ENCODE data around the gene EFCAB11. TPM values are rescaled to one million over a fixed set of nuclear protein-coding genes. Genes with fewer than 3 reads are reported as not detected.

The EFCAB11 gene
- total RNA-seq, 1 experiment from 2014 or later, result 18.1 TPM

DNA sequence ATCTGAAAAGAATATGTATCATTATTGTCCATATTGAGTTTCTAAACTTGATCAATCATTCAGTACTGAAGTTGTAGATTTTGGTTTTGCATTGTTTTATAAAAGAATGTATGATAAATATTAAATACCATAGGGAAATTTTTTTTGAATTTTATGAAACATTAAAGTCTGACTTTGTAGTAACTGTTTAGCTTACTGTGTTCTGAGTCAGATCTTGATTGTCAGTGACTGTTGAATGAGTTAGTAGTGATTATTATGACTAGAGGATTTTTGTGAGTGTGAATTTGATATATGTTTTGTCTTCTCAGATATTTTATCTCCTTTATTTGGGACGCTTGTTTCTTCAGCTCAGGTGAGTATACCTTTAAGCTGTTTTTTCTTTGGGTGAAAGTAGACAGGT is 11.3 kb upstream of the EFCAB11 start:
- Histone ChIP-seq H3K9me3 (ENCODE audit: control insufficient read depth in 1 of 2, insufficient read depth in 1 of 2, low read depth in 1 of 2, low read length in 2 of 2) (no peaks in the 10 kb centered on the region), H3K27me3 (ENCODE audit: insufficient read depth, low read length) (no peaks in the 10 kb centered on the region), H3K36me3 (ENCODE audit: control insufficient read depth in 1 of 2, insufficient read depth in 2 of 2, low read length in 2 of 2) (peaks cover 23 to 24% of the 10 kb centered on the region in 2 experiments; a peak in 3 of 4 replicates), H4K20me1 (ENCODE audit: insufficient read depth) (no peaks in the 10 kb centered on the region), H3K9me2 (ENCODE audit: insufficient read depth) (no peaks in the 10 kb centered on the region), H3K79me2 (ENCODE audit: insufficient read depth, low read length) (peaks cover 10% of the 10 kb centered on the region; the same call in 1 of the 2 replicates), H3K4me1 (ENCODE audit: control insufficient read depth in 1 of 2, insufficient read depth in 2 of 2, low read length in 2 of 2) (no peaks in the 10 kb centered on the region), H3K9ac (ENCODE audit: low read length) (no peak overlapping the region), H3K4me2 (ENCODE audit: low read length) (no peak overlapping the region), H3K4me3 (replicated peaks in 1 of 2; ENCODE audit: low read depth in 1 of 2, low read length in 2 of 2) (no peak overlapping the region), H3K27ac (ENCODE audit: low read depth, low read length) (no peak overlapping the region), H2AFZ (ENCODE audit: low read depth, low read length, poor library complexity, severe bottlenecking) (no peak overlapping the region)
- POLR2A ChIA-PET, result interaction anchor here (1.8 kb wide), 1 partner anchor 10 kb away, joined by 6 read pairs; the partner anchor contains the start of gene TDP1
- CTCF ChIA-PET, result no interaction called here
- no peak for ATAC-seq
- intact Hi-C loops (cut with micrococcal nuclease), result no loop called here
- BruUV-seq (replicated peaks), result no TSS peak
- no peak for DNase-seq (ENCODE audit: low read depth, low spot score)
- no peak for TF ChIP-seq FOSL1 (IDR thresholded peaks at IDR 0.05; ENCODE audit: low read depth)
- TF ChIP-seq, protein P1, sequence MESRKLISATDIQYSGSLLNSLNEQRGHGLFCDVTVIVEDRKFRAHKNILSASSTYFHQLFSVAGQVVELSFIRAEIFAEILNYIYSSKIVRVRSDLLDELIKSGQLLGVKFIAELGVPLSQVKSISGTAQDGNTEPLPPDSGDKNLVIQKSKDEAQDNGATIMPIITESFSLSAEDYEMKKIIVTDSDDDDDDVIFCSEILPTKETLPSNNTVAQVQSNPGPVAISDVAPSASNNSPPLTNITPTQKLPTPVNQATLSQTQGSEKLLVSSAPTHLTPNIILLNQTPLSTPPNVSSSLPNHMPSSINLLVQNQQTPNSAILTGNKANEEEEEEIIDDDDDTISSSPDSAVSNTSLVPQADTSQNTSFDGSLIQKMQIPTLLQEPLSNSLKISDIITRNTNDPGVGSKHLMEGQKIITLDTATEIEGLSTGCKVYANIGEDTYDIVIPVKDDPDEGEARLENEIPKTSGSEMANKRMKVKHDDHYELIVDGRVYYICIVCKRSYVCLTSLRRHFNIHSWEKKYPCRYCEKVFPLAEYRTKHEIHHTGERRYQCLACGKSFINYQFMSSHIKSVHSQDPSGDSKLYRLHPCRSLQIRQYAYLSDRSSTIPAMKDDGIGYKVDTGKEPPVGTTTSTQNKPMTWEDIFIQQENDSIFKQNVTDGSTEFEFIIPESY (IDR thresholded peaks at IDR 0.05; ENCODE audit: extremely low read depth, insufficient replicate concordance, low read length), result no peak
- no peak for TF ChIP-seq EZH2phosphoT487 (IDR thresholded peaks at IDR 0.05; ENCODE audit: borderline replicate concordance)
- no peak for TF ChIP-seq REST (IDR thresholded peaks at IDR 0.05; ENCODE audit: low read depth)
- TF ChIP-seq POLR2A (IDR thresholded peaks at IDR 0.05; ENCODE audit: borderline replicate concordance, extremely low read depth, insufficient read depth, insufficient read length), result no peak
- TF ChIP-seq CEBPB (IDR thresholded peaks at IDR 0.05; ENCODE audit: low read depth), result no peak
- no peak for TF ChIP-seq POLR2AphosphoS5 (IDR thresholded peaks at IDR 0.05; ENCODE audit: low read depth, low read length)
- no peak for TF ChIP-seq ZFX (IDR thresholded peaks at IDR 0.05)
- no peak for TF ChIP-seq EZH2 (IDR thresholded peaks at IDR 0.05)
- TF ChIP-seq YY1 (IDR thresholded peaks at IDR 0.05; ENCODE audit: extremely low read depth, insufficient replicate concordance, low read depth, low read length), result no peak
- TF ChIP-seq RAD21 (IDR thresholded peaks at IDR 0.05; ENCODE audit: low read depth), result no peak
- TF ChIP-seq ELF1 (IDR thresholded peaks at IDR 0.05; ENCODE audit: borderline replicate concordance, low read depth), result no peak
- TF ChIP-seq SP1 (IDR thresholded peaks at IDR 0.05; ENCODE audit: low read depth), result no peak
- TF ChIP-seq CTCF (IDR thresholded peaks at IDR 0.05 in 2 of 3, conservative IDR thresholded peaks at IDR 0.05 in 1 of 3; ENCODE audit: borderline replicate concordance in 1 of 3, insufficient read depth in 1 of 3, low read depth in 2 of 3, low read length in 2 of 3), result no peak
- TF ChIP-seq, protein P2, sequence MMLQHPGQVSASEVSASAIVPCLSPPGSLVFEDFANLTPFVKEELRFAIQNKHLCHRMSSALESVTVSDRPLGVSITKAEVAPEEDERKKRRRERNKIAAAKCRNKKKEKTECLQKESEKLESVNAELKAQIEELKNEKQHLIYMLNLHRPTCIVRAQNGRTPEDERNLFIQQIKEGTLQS (IDR thresholded peaks at IDR 0.05), result no peak
- TF ChIP-seq TCF7L2 (IDR thresholded peaks at IDR 0.05; ENCODE audit: borderline replicate concordance, extremely low read depth, insufficient read depth, insufficient read length), result no peak
- TF ChIP-seq SRF (IDR thresholded peaks at IDR 0.05; ENCODE audit: low read depth), result no peak
- TF ChIP-seq CBX3 (IDR thresholded peaks at IDR 0.05; ENCODE audit: low read depth), result no peak
- RAD21 ChIA-PET (ENCODE audit: low non-redundant PET in 1 of 2, low total read pairs in 2 of 2, uncharacterized antibody in 2 of 2, unreplicated experiment in 2 of 2), result no interaction called here
